Left lung (tissue), 10 donors: ENCODE measurements around the gene APOA1. TPM values are rescaled to one million over a fixed set of nuclear protein-coding genes. Genes with fewer than 3 reads are reported as not detected.
A peak's percentile ranks its signal among the peaks of the same experiment; 100 is the strongest.

Source experiments
- ATAC-seq: fragments of 200-7000 bp; cut with Tn5 transposase; one replicate; pipeline ENCODE4 v1.9.1; 2020; ENCODE audit warnings: moderate library complexity
- DNase-seq, 4 donors: peaks; one replicate each; pipeline ENCODE4 v3.0.0-alpha.2; 2013 to 2020
- H3K27ac ChIP-seq, 2 donors: fragments of 200-600 bp; sonication (generic) in 1 of 2; one replicate each; pipeline versions ENCODE4 v1.5.0 to v1.8.0; 2020 to 2021
- H3K27me3 ChIP-seq, 2 donors: fragments of 200-600 bp; sonication (generic) in 1 of 2; one replicate each; pipeline versions ENCODE4 v1.5.0 to v1.8.0; 2020 to 2021
- H3K36me3 ChIP-seq, 2 donors: fragments of 200-600 bp; sonication (generic) in 1 of 2; one replicate each; pipeline versions ENCODE4 v1.5.0 to v1.8.0; 2020 to 2021
- H3K4me1 ChIP-seq, 2 donors: fragments of 200-600 bp; one replicate each; pipeline ENCODE4 v1.8.0; 2021
- H3K4me3 ChIP-seq, 2 donors: fragments of 200-600 bp; sonication (generic) in 1 of 2; one replicate each; pipeline versions ENCODE4 v1.5.0 to v1.8.0; 2020 to 2021; ENCODE audit warnings: mild to moderate bottlenecking in 1 of 2
- H3K9me3 ChIP-seq, 2 donors: fragments of 200-600 bp; sonication (generic) in 1 of 2; one replicate each; pipeline versions ENCODE4 v1.5.0 to v1.8.0; 2020 to 2021
- intact Hi-C, 2 donors: fragments of 100-400 bp; cut with DNase I; formaldehyde crosslinking; loops; one replicate each; pipeline versions ENCODE4 v1.11.2 to v1.14.2; 2022
- polyA plus RNA-seq, 6 donors: library from polyadenylated mRNA; unstranded; fragments of 120-200 nt; gene quantifications; one replicate each; pipeline ENCODE4 v1.2.1, GENCODE V29; 2013; ENCODE audit not compliant: insufficient read length in 6 of 6
- total RNA-seq, 2 donors: library from RNA; stranded (reverse); fragmentation: NEBNext Ultra II Directional; extraction: Animal tissue kit (Norgen Biotek cat#: 25700); gene quantifications; one replicate each; pipeline ENCODE4 v1.2.1, GENCODE V29; 2021
- TF ChIP-seq, protein P1 (sequence below), 2 donors: fragments of 200-600 bp; sonication (generic) in 1 of 2; IDR thresholded peaks; one replicate each; pipeline versions ENCODE4 v1.5.0 to v1.8.0; 2021; ENCODE audit warnings: antibody characterized with exemption in 2 of 2
- donor health status: DM: no; HTN: yes; CAD: no.
- donor health status: DM: no; HTN: no; CAD: no.

APOA1 gene
- total and polyA plus RNA-seq, 8 donors: 0.50 to 13.4 (median 4.7) TPM

DNA sequence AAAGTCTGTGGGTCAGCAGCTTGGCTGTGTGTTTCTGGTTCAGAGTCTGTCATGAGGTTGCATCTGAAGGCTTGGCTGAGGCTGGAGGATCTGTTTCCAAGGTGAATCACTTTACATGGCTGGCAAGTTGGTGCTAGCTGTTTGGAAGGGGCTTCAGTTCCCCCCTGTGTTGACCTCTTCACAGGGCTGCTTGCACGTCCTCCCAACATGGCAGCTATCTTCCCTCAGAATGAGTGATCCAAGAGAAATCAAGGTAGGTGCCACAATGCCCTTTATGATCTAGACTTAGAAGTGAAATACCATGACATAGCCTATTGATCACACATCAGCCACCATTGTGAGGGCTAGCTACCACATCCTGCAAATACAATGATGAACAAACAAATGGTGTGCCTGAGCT is 24.3 kb downstream of the APOA1 start:
- no peaks in the 10 kb centered on the region for H3K36me3 ChIP-seq
- ATAC-seq (no peak), DNase-seq (no peak)
- no peaks in the 10 kb centered on the region for H3K4me1 ChIP-seq
- intact Hi-C loops: no loop called here
- no peaks in the 10 kb centered on the region for H3K27me3 ChIP-seq
- no peaks in the 10 kb centered on the region for H3K9me3 ChIP-seq
- H3K4me3 ChIP-seq: no peak overlapping the region
- TF ChIP-seq, protein P1, sequence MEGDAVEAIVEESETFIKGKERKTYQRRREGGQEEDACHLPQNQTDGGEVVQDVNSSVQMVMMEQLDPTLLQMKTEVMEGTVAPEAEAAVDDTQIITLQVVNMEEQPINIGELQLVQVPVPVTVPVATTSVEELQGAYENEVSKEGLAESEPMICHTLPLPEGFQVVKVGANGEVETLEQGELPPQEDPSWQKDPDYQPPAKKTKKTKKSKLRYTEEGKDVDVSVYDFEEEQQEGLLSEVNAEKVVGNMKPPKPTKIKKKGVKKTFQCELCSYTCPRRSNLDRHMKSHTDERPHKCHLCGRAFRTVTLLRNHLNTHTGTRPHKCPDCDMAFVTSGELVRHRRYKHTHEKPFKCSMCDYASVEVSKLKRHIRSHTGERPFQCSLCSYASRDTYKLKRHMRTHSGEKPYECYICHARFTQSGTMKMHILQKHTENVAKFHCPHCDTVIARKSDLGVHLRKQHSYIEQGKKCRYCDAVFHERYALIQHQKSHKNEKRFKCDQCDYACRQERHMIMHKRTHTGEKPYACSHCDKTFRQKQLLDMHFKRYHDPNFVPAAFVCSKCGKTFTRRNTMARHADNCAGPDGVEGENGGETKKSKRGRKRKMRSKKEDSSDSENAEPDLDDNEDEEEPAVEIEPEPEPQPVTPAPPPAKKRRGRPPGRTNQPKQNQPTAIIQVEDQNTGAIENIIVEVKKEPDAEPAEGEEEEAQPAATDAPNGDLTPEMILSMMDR (IDR thresholded peaks at IDR 0.05): no peak
- H3K27ac ChIP-seq: no peak overlapping the region

DNA sequence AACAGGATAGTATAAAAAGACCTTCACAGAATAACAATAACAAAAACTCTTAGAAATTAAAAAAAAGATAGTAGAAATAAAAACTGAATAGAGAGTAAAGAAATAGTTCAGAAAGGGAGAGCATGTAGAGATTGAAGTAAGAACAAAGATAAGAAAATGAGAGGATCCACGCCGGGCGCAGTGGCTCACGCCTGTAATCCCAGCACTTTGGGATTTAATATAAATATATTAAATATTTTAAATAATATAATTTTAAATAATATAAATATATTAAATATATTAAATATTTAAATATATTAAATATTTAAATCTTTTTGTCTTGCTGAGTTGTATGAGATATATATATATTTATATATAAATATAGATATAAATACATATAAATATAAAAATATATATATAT is 25.3 kb downstream of the APOA1 start:
- DNase-seq (no peak), ATAC-seq (no peak)
- Histone ChIP-seq H3K36me3 (no peaks in the 10 kb centered on the region), H3K27me3 (no peaks in the 10 kb centered on the region), H3K27ac (no peak overlapping the region), H3K4me1 (no peaks in the 10 kb centered on the region), H3K4me3 (no peak overlapping the region), H3K9me3 (no peaks in the 10 kb centered on the region)
- intact Hi-C loops: no loop called here
- TF ChIP-seq, protein P1 (IDR thresholded peaks at IDR 0.05): no peak

DNA sequence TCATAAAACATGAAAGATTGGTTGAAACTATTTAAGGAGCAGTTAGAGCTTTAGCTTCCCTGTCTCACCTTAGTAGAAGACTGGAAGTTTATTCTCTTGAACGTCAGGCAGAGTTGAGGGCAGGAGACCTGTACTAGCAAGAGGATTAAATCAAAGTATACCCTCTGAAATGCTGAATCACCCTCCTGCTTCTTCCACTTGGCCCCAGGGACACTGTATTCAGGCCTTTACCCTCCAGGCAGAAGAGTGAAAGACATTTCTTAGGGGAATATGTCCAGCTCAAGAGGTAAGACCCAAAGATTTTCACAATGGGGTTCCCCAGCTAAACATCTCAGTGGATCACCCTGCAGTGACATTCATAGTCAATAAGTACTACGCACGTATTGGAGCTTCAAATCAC is 26.2 kb downstream of the APOA1 start:
- H3K9me3 ChIP-seq: no peaks in the 10 kb centered on the region
- no peak overlapping the region for H3K27ac ChIP-seq
- H3K4me3 ChIP-seq: no peak overlapping the region
- intact Hi-C loops: no loop called here
- DNase-seq (no peak), ATAC-seq (no peak)
- H3K4me1 ChIP-seq: no peaks in the 10 kb centered on the region
- no peaks in the 10 kb centered on the region for H3K27me3 ChIP-seq
- TF ChIP-seq, protein P1 (IDR thresholded peaks at IDR 0.05): no peak
- H3K36me3 ChIP-seq: no peaks in the 10 kb centered on the region

DNA sequence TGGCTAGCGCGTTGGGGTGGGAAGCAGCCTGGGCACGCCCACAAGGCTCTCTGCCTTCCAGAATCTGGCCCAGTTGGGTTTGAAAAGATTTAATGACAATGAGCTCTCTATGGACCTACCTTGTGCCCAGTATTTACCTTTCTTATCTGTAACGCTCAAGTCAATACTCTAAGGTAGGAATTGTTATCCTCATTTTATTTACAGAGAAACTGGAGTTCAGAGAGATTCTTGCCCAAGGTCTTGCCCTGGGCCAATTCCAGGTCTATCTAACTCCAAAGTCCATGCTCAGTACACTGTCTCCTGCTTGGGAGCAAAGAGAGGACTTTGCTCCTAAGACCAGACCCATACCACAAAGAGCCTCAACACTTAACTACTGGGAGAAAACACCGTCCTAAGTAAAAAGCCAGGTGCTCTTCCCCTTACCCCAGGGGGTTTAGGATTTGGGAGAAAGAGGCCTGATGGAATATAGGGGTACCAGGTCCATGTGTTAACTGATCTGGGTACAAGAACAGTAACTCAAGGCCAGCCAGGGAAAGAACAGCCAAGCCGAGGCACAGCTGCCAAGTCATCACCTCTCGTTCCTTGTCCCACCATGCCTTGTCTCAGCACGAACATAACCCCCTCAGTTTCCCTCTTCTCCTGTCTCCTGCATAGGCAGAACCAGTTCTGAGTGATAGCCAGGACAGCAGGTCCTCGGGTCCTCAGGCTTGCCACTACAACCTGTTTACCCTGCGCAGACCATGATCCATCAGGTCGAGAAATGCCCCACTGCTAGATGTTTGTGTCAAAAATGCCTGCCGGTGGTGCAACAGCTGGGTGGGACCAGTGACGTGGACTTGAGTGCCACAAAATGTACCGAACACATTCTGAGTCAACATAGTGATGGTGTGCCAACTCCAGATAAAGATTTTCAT is 28.9 kb downstream of the APOA1 start:
- Histone ChIP-seq H3K27me3 (no peaks in the 10 kb centered on the region), H3K4me3 (no peak overlapping the region), H3K4me1 (no peaks in the 10 kb centered on the region), H3K36me3 (no peaks in the 10 kb centered on the region), H3K9me3 (no peaks in the 10 kb centered on the region), H3K27ac (peak overlapping the region; percentile 44 to 66)
- intact Hi-C loops: no loop called here
- DNase-seq (peak in 2 of 4 donors; percentile 58 to 83), ATAC-seq (peak; percentile 88)
- TF ChIP-seq, protein P1 (IDR thresholded peaks at IDR 0.05): no peak

DNA sequence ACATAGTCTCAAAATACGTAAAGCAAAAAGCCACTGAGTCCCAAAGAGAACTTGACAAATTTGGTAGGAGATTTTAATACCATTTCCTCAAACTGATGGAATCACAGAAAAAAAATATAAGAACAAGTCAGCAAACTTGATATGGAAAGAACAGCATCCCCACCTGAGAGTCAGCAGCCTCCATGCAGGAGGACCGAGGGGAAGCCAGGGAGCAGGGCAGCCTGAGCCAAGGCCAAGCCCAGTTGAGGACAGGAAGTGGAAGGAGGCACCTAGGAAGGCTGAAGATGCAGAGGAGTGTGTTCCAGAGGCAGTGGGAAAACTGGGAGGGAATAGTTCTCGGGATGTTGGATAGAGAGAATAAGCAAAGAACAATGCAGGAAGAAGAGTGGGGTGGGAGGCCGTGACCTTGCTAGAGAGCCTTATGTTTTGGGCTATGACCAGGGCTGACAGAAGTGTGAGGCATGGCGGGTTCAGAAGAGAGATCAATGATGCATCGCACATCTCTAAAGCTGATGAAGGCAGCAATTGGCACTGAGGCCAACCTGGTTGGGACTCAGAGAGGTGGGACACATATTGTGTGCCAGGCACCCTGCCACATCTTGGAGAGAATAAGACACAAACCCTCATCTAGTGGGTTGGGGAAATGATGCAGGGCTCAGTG is 29.7 kb downstream of the APOA1 start:
- intact Hi-C loops: no loop called here
- H3K4me1 ChIP-seq: no peaks in the 10 kb centered on the region
- DNase-seq (no peak), ATAC-seq (no peak)
- H3K27me3 ChIP-seq: no peaks in the 10 kb centered on the region
- no peaks in the 10 kb centered on the region for H3K9me3 ChIP-seq
- H3K4me3 ChIP-seq: no peak overlapping the region
- H3K27ac ChIP-seq: peak overlapping the region in 1 of 2 donors; percentile 66
- no peaks in the 10 kb centered on the region for H3K36me3 ChIP-seq
- TF ChIP-seq, protein P1 (IDR thresholded peaks at IDR 0.05): no peak
